Measurements from ENCODE around the gene KNSTRN. TPM values are rescaled to one million over a fixed set of nuclear protein-coding genes. Genes with fewer than 3 reads are reported as not detected.

Gene KNSTRN
- polyA plus RNA-seq, 1 donor = 46.4 TPM

- DNase-seq = no peak
Observed at GRCh38 chr15:40397688-40398412, 15.3 kb downstream of the KNSTRN start.

DNA sequence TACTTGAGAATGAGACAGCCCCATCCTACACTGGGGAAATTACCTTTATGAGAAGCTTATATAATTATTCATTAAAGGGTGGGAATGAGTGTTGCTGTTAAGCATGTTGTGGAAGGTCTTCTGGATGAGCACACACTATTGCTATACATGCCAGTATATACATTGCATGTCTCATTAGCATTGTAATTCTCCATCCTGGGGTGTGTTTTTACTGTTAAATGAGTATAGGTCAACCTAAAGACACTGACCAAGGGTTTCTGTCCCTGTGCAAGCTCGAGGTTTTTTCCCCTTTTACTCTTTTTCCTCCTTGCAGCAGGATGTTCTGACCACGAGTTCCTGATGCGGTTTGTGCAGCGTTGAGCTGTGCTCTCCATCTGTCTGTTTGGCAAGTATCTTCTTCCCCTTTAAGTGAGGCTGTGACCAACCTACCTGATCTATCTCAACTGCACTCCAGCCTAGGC lies 15.9 kb downstream of the KNSTRN start:
- no peak for DNase-seq

DNA sequence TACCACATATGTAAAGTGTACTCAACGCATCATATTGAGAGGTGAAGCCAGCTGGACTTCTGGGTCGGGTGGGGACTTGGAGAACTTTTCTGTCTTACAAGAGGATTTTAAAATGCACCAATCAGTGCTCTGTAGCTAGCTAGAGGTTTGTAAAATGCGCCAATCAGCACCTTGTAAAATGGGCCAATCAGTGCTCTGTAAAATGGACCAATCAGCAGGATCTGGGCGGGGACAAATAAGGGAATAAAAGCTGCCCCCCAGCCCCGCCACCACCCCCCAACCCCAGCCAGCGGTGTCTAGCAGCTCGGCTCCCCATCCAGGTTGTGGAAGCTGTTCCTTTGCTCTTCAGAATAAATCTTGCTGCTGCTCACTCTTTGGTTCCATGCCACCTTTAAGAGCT lies 16.8 kb downstream of the KNSTRN start:
- DNase-seq = no peak

DNA sequence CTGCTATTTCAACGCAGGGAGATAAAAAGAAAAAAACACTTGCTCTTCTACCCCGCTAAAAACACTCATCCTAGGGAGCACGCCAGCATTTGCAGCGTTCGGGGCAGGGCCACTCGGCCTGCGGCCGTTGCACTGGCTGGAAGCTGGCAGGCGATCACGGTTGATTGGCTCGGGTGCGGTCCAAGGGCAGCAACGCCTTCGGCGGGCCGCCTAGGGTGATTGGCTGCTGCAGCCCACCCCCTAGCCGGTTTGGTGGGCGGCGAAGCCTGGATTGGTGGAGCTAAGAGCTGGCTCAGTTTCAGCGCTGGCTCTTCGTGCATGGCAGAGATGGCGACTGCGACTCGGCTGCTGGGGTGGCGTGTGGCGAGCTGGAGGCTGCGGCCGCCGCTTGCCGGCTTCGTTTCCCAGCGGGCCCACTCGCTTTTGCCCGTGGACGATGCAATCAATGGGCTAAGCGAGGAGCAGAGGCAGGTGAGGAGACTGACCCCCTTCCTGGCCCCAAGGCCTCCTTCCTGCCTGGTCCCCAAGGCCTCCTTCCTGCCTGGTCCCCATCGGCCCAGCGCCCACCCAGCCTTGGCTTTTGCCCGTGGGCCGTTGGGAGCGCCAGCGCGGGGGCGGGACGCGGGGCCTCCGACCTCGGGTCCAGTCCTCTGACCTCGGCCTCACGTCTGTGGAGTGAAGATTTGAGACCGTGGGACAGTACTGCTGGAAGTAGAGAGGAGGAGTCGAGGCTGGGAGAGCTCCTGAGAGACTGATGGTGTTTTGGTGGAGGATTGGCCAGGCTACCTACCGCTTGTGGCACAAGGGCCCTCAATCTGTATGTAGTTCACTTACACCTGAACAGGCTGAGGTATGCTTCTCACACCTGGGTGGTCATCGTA lies 23.2 kb downstream of the KNSTRN start, which contains the start of gene IVD:
IVD (plus strand) TSS at position 295 of the 881 bp plus-strand sequence; CDS start at position 328, 33 bp downstream.
- peak; percentile 93 for DNase-seq

- no peak for DNase-seq
Observed at GRCh38 chr15:40407330-40407990, 24.9 kb downstream of the KNSTRN start.

GRCh38 chr15:40409366-40409765 lies 26.8 kb downstream of the KNSTRN start:
- no peak for DNase-seq

- DNase-seq = no peak
Observed at GRCh38 chr15:40410476-40410875, 28.0 kb downstream of the KNSTRN start.

DNA sequence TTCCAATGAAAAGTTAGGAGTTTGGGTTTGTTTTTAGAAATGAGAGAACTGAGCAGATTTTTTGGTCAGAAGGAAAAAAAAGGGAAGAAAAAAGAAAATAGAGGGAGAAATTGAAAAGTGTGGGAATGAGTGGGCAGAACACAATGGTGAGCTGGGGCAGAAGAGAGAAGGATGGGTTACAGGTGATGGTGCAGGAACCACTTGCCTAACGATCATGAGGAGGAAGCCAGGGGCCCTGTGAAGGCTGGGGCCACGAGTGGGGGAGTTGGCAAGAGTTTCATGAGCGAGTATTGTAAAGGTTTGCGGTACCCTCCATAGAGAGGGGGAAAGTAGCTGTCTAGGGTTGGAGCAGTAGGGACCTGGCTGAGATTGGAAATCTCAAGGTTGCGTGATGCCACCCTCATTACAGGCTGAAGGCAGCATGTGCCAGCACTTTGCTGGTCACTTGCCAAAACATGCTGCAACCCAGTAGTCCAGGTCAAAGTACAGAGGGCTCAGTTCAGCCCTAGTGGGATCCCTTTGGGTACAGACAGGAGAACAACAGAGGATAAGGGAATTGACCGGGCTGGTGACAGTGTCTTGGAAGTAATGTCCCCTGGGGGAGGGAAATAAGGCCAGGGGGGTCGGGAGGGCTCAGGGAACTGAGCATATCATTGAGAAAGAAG lies 29.7 kb downstream of the KNSTRN start:
- DNase-seq = no peak

DNA sequence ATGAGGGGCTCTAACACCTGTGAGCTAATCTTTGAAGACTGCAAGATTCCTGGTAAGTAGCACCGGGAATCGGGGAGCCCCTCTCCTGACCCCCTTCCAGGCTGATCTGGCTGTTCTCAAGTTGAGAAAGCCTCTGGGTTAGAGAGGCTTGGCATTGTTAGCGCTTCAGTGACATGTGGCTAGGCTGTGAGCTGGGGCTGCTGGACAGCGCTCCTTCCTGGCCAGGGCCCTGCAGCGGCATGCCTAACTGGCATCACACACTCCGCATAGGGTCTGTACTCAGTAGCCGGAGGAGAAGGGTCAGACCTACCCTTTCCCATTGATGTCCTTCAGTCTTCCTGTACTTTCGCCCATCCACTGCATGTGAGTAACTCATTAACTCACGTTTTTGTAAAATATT lies 30.5 kb downstream of the KNSTRN start:
- DNase-seq = no peak

GRCh38 chr15:40414816-40415215 lies 32.3 kb downstream of the KNSTRN start:
- DNase-seq = no peak

DNA sequence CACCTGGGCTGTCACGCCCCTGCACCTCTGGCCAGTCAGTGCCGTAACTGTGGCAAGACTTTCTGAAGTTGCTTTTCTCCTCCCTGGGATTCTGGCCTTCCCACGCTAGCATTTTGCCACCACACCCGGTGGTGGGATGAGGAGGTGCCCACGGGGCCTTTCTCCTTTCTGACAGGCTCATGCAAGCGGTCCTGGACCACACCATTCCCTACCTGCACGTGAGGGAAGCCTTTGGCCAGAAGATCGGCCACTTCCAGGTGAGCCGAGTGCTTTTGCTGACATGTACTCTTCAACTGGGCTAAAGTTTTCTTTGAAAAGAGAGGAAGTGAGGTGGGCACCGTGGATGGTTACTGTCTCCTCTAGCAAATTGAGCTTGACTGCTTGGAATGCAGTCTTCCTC lies 32.7 kb downstream of the KNSTRN start:
- DNase-seq = no peak

DNA sequence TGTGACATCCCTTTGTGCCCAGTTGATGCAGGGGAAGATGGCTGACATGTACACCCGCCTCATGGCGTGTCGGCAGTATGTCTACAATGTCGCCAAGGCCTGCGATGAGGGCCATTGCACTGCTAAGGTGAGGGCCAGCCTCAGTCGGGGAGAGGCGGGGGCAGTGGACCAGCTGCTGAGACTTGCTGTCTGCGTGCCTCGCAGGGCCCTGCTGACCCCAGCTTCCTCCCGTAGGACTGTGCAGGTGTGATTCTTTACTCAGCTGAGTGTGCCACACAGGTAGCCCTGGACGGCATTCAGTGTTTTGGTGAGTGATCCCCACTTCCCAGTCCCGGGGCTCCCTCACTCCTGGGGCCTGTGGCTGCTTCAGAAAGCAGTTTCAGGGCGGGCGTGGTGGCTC lies 33.5 kb downstream of the KNSTRN start:
- no peak for DNase-seq

GRCh38 chr15:40418126-40418525 lies 35.6 kb downstream of the KNSTRN start:
- no peak for DNase-seq

- DNase-seq = no peak
Observed at GRCh38 chr15:40420071-40420713, 37.7 kb downstream of the KNSTRN start.

GRCh38 chr15:40420793-40421192 lies 38.3 kb downstream of the KNSTRN start:
- no peak for DNase-seq

GRCh38 chr15:40421246-40422157 lies 39.0 kb downstream of the KNSTRN start:
- DNase-seq = no peak

DNA sequence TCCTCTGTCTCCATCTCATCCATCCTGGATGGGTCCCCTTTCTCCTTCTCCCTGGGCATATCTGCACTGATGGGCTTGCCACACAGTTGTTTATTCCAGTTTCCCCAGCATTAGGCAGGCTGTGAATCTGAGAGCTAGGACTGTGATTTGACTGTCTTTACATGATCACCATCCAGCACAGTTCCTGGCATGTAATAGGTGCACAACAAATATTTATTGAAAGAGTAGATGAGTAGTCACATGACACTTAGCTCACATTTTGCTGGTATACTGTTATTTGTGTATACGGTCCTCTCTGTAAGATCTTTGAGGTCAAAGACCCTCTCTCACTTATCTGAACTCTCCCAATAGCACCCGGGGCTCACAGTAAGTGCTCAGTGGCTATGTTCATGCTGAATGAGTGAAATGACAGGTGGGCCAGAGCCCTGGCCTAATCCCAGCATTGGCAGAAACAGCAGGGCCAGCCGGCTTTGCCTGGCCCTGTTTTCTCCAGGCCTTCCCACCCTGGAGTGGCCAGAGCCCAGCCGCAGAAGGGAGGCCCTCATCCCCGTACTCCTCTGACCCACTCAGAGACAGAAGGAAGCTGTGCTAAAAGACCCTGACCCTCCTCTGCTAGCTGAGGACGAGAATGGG lies 42.1 kb downstream of the KNSTRN start:
- DNase-seq = no peak

DNA sequence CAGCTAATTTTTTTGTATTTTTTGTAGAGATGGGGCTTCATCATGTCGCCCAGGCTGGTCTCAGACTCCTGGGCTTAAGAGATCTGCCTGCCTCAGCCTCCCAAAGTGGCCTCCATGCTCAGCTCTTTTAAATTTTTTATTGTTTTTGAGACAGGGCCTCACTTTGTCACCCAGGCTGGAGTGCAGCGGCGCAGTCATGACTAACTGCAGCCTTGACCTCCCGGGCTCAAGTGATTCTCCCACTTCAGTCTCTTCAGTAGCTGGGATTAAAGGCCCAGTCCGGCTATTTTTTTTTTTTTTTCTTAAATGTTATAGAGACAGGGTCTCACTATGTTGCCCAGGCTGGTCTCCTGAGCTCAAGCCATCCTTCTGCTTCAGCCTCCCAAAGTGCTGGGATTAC lies 43.2 kb downstream of the KNSTRN start:
- no peak for DNase-seq

- no peak for DNase-seq
Observed at GRCh38 chr15:40427188-40427587, 44.7 kb downstream of the KNSTRN start.

- DNase-seq = no peak
Observed at GRCh38 chr15:40428185-40428584, 45.7 kb downstream of the KNSTRN start.

All from left kidney (tissue), 2 donors.